ENCODE measurements around the gene CD79B. TPM values are rescaled to one million over a fixed set of nuclear protein-coding genes. Genes with fewer than 3 reads are reported as not detected.

The CD79B gene
- total and polyA plus RNA-seq, 3 donors from 2014 or later = 0.62 to 4.3 (median 0.87) TPM

DNA sequence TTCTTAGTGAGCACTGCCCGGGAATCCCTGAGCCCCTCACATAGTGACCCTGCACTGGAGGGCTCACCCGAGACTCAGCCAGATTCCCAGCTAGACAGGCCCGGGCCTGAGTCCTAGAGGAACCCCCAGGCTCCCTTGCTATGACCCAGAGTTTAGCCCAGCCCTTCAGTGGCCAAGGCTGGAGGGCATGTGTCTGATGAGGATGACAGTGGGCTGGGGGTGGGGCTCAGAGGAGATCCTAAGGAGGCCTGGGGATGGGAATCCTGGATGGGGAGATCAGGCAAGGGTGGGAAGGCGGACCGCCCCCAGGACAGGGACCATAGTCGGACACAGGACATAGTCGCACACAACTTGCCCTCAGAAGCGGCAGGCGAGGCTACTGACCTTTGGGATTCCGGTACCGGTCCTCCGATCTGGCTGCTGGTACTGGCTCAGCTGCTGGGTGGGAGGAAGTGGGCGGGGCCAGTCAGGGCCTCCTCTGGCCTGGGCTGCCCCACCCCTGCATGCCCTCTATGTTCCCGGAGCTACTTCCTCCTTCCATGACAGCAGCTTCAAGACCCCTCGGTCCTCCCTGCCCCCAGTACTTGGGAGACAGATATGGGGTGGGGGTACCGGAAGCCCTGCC, 1.1 kb downstream of the CD79B start:
- Histone ChIP-seq H3K9me3 (no peaks in the 10 kb centered on the region), H3K27ac (no peak overlapping the region), H3K4me3 (no peak overlapping the region), H3K4me1 (peaks cover 3% of the 10 kb centered on the region), H3K27me3 (no peaks in the 10 kb centered on the region), H3K36me3 (ENCODE audit: low read depth, missing control alignments) (no peaks in the 10 kb centered on the region)
- 66 to 67% methylated on average over 15 to 16 of the region's 16 CpGs for WGBS, 2 donors
- peak; percentile 49 for DNase-seq
- TF ChIP-seq, protein P1, sequence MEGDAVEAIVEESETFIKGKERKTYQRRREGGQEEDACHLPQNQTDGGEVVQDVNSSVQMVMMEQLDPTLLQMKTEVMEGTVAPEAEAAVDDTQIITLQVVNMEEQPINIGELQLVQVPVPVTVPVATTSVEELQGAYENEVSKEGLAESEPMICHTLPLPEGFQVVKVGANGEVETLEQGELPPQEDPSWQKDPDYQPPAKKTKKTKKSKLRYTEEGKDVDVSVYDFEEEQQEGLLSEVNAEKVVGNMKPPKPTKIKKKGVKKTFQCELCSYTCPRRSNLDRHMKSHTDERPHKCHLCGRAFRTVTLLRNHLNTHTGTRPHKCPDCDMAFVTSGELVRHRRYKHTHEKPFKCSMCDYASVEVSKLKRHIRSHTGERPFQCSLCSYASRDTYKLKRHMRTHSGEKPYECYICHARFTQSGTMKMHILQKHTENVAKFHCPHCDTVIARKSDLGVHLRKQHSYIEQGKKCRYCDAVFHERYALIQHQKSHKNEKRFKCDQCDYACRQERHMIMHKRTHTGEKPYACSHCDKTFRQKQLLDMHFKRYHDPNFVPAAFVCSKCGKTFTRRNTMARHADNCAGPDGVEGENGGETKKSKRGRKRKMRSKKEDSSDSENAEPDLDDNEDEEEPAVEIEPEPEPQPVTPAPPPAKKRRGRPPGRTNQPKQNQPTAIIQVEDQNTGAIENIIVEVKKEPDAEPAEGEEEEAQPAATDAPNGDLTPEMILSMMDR (IDR thresholded peaks at IDR 0.05) = no peak
- no peak for TF ChIP-seq POLR2A (IDR thresholded peaks at IDR 0.05)
- intact Hi-C loops (cut with DNase I; ENCODE audit: low total_unique reads) = no loop called here

DNA sequence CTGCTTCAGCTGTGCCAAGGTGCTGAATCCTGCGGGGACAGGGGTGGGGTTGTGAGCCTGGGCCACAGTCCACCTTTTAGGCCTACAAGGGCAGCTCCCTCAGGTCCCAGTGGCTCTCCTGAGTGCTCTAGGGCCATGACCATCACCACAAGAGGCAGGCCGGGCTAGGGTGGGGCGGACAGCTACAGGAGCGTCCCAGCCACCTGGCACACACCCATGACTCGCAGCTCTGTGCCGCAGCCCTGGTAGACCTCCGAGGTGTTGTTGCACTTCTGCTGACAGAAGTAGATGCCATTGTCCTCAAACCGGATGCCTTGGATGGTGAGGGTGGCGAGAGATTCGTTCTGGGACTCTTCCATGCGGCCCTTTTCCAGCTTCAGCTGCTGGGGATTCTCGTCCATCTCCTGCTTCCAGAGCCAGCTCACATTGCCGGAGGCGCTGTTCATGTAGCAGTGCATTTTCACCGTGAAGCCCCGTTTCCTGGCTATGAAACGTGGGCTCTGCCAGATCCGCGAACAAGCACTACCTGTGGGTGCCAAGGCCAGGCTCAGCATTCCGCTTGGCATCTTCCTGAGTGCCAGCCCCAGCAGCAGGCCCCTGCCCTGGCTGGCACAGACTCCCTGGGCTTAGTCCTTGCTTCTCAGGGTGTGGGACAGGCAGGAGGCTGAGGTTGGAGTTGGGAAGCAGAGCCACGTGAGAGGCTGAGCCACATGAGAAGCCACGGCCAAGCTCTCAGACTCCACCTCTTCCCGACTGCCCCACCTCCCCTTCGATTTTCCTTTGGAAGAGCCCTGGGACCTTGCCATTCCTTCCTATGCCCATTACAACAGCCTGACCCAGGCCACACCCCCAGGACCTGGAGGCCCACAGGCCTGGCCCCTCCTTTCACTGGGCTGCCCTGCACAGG, 2.0 kb downstream of the CD79B start:
- Histone ChIP-seq H3K9me3 (no peaks in the 10 kb centered on the region), H3K4me1 (peaks cover 3% of the 10 kb centered on the region), H3K36me3 (ENCODE audit: low read depth, missing control alignments) (no peaks in the 10 kb centered on the region), H3K4me3 (no peak overlapping the region), H3K27me3 (no peaks in the 10 kb centered on the region), H3K27ac (no peak overlapping the region)
- no peak for TF ChIP-seq POLR2A (IDR thresholded peaks at IDR 0.05)
- TF ChIP-seq, protein P1 (IDR thresholded peaks at IDR 0.05) = no peak
- intact Hi-C loops (cut with DNase I; ENCODE audit: low total_unique reads) = no loop called here
- no peak for DNase-seq
- 90 to 91% methylated on average over 18 to 23 of the region's 24 CpGs for WGBS, 2 donors

DNA sequence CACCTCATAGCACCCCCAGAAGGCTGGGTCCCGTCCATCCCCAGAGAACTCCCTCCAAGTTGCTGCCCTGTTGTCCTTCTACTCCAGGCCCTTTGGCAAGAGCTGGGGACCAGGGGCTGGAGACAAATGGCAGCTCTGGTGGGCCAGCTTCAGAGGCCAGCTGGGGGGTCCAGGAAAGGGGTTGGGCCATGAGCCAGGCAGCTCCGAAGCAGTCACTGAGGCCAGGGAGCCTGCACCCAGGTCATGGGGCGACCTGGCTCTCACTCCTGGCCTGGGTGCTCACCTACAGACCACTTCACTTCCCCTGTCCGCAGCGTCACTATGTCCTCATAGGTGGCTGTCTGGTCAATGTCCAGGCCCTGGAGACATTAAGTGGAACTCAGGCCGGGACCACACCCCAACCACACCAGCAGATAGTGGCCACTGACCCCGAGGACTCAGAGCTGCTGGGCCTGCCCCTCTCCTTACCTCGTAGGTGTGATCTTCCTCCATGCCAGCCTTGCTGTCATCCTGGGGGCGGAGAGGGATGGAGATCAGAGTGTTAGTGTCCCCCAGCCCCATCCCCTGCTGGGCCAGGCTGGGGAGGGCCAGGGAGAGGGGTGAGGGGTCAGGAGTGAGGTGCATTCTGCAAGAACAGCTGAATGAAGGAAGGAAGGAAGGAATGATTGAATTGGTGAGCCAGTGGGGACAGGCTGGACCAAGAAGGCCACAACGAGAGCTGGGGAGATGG, 3.0 kb downstream of the CD79B start:
- 90 to 93% methylated on average over 9 of the region's 10 CpGs for WGBS, 2 donors
- DNase-seq = no peak

DNA sequence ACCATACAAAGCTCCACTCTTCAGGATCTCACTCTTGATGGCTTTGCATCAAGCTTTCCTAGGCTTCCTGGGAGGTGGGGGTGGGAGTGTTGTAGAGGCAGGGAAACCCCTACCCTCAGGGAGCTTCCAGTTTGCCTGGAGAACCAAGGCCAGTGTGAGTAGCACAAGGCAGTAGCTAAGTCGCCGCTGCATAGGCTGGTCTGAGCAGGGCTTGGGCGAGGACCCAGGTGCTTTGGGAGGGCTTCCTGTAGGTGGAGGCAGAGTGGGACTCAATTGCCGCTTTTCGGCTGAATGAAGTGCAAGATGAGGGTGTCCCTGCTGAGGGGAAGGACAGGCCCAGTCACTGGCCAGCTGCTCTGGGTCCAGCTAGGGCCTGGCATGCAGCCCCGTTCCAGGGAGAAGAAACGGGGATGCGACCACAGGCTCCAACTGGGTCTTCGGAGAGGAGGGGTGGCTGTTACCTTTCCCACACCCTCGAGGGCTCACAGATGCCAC, 3.9 kb downstream of the CD79B start:
- no peaks in the 10 kb centered on the region for H3K27me3 ChIP-seq
- H3K36me3 ChIP-seq (ENCODE audit: low read depth, missing control alignments) = no peaks in the 10 kb centered on the region
- intact Hi-C loops (cut with DNase I; ENCODE audit: low total_unique reads) = no loop called here
- 90% methylated on average over 10 of the region's 10 CpGs for WGBS, 2 donors
- DNase-seq = no peak
- H3K4me3 ChIP-seq = no peak overlapping the region
- H3K27ac ChIP-seq = no peak overlapping the region
- peaks cover 3% of the 10 kb centered on the region for H3K4me1 ChIP-seq
- H3K9me3 ChIP-seq = no peaks in the 10 kb centered on the region
- TF ChIP-seq, protein P1 (IDR thresholded peaks at IDR 0.05) = no peak
- TF ChIP-seq POLR2A (IDR thresholded peaks at IDR 0.05) = no peak

More for the DNA sequence above, 3.0 kb downstream of the CD79B start:
- peaks cover 3% of the 10 kb centered on the region for H3K4me1 ChIP-seq
- no peak overlapping the region for H3K27ac ChIP-seq
- no peak overlapping the region for H3K4me3 ChIP-seq
- no peaks in the 10 kb centered on the region for H3K9me3 ChIP-seq
- TF ChIP-seq, protein P1 (IDR thresholded peaks at IDR 0.05) = no peak
- no peak for TF ChIP-seq POLR2A (IDR thresholded peaks at IDR 0.05)
- no peaks in the 10 kb centered on the region for H3K27me3 ChIP-seq
- intact Hi-C loops (cut with DNase I; ENCODE audit: low total_unique reads) = no loop called here
- H3K36me3 ChIP-seq (ENCODE audit: low read depth, missing control alignments) = no peaks in the 10 kb centered on the region

Measured in testis (tissue), 3 donors.